22Rv1 (cell line): ENCODE measurements around the gene HAPLN3.

ENCODE experiments used
- ZFX ChIP-seq: fragments of 450-650 bp; IDR thresholded peaks from 2 replicates; pipeline ENCODE4 v1.6.1; 2017; ENCODE audit warnings: antibody characterized with exemption, borderline replicate concordance
- TF ChIP-seq, protein P1 (sequence below): fragments of 450-650 bp; IDR thresholded peaks from 2 replicates; pipeline ENCODE4 v1.5.1; 2017; ENCODE audit warnings: mild to moderate bottlenecking

- TF ChIP-seq, protein P1, sequence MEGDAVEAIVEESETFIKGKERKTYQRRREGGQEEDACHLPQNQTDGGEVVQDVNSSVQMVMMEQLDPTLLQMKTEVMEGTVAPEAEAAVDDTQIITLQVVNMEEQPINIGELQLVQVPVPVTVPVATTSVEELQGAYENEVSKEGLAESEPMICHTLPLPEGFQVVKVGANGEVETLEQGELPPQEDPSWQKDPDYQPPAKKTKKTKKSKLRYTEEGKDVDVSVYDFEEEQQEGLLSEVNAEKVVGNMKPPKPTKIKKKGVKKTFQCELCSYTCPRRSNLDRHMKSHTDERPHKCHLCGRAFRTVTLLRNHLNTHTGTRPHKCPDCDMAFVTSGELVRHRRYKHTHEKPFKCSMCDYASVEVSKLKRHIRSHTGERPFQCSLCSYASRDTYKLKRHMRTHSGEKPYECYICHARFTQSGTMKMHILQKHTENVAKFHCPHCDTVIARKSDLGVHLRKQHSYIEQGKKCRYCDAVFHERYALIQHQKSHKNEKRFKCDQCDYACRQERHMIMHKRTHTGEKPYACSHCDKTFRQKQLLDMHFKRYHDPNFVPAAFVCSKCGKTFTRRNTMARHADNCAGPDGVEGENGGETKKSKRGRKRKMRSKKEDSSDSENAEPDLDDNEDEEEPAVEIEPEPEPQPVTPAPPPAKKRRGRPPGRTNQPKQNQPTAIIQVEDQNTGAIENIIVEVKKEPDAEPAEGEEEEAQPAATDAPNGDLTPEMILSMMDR = no peak
- TF ChIP-seq ZFX = no peak
Measured at GRCh38 chr15:88882785-88883184, 12.6 kb downstream of the HAPLN3 start.
